Activated T-helper 1 cell treated with anti-CD3 and anti-CD28 coated beads, Interleukin-2, amount 50 U/mL, for 16 hours (primary cell): ENCODE results near the gene COMMD10.
"Not testable (repeated sequence)": the region's sequence is repeated elsewhere in the genome, so short reads cannot be mapped to it uniquely, and the experiment has no call there.

ENCODE experiments used
- DNase-seq, 2 donors: peaks; one replicate each; pipeline ENCODE4 v3.0.0-alpha.2; 2020; ENCODE audit warnings: low read depth in 1 of 2, low spot score in 1 of 2

COMMD10 gene

GRCh38 chr5:116097301-116097700 lies 12.5 kb downstream of the COMMD10 start:
- DNase-seq, result no peak

GRCh38 chr5:116098998-116099397 lies 14.2 kb downstream of the COMMD10 start:
- DNase-seq, result no peak

GRCh38 chr5:116104941-116105340 lies 20.1 kb downstream of the COMMD10 start:
- not testable (repeated sequence) for DNase-seq

GRCh38 chr5:116115163-116115562 lies 30.3 kb downstream of the COMMD10 start:
- no peak for DNase-seq

GRCh38 chr5:116130471-116130870 lies 45.6 kb downstream of the COMMD10 start:
- DNase-seq, result no peak

- no peak for DNase-seq
Observed at GRCh38 chr5:116130976-116131375, 46.2 kb downstream of the COMMD10 start.

GRCh38 chr5:116133281-116133680 lies 48.5 kb downstream of the COMMD10 start:
- no peak for DNase-seq

GRCh38 chr5:116135344-116135743 lies 50.5 kb downstream of the COMMD10 start:
- DNase-seq, result no peak

GRCh38 chr5:116137544-116138378 lies 52.9 kb downstream of the COMMD10 start:
- DNase-seq, result no peak

GRCh38 chr5:116142495-116142894 lies 57.7 kb downstream of the COMMD10 start:
- DNase-seq, result no peak

- DNase-seq, result no peak
Observed at GRCh38 chr5:116144103-116144502, 59.3 kb downstream of the COMMD10 start.

- DNase-seq, result no peak
Observed at GRCh38 chr5:116144991-116145390, 60.2 kb downstream of the COMMD10 start.

- DNase-seq, result no peak
Observed at GRCh38 chr5:116145416-116145815, 60.6 kb downstream of the COMMD10 start.

GRCh38 chr5:116152169-116152568 lies 67.3 kb downstream of the COMMD10 start:
- DNase-seq, result no peak

GRCh38 chr5:116153687-116154174 lies 68.9 kb downstream of the COMMD10 start:
- no peak for DNase-seq

GRCh38 chr5:116154252-116154651 lies 69.4 kb downstream of the COMMD10 start:
- DNase-seq, result no peak

- DNase-seq, result no peak
Observed at GRCh38 chr5:116154931-116155330, 70.1 kb downstream of the COMMD10 start.

GRCh38 chr5:116157902-116158301 lies 73.1 kb downstream of the COMMD10 start:
- DNase-seq, result no peak

- no peak for DNase-seq
Observed at GRCh38 chr5:116159006-116159405, 74.2 kb downstream of the COMMD10 start.

- no peak for DNase-seq
Observed at GRCh38 chr5:116174111-116174510, 89.3 kb downstream of the COMMD10 start.

GRCh38 chr5:116176121-116176520 lies 91.3 kb downstream of the COMMD10 start:
- DNase-seq, result no peak

GRCh38 chr5:116178925-116179324 lies 94.1 kb downstream of the COMMD10 start:
- no peak for DNase-seq

- DNase-seq, result no peak
Observed at GRCh38 chr5:116209166-116209565, 124.3 kb downstream of the COMMD10 start.
